LNCAP (cell line): Measurements from ENCODE around the gene NINJ1.

Source experiments
- TF ChIP-seq, protein P1 (sequence below): fragments of 450-650 bp; IDR thresholded peaks from 2 replicates; pipeline ENCODE4 v1.5.1; 2017; ENCODE audit warnings: mild to moderate bottlenecking

Gene NINJ1

DNA sequence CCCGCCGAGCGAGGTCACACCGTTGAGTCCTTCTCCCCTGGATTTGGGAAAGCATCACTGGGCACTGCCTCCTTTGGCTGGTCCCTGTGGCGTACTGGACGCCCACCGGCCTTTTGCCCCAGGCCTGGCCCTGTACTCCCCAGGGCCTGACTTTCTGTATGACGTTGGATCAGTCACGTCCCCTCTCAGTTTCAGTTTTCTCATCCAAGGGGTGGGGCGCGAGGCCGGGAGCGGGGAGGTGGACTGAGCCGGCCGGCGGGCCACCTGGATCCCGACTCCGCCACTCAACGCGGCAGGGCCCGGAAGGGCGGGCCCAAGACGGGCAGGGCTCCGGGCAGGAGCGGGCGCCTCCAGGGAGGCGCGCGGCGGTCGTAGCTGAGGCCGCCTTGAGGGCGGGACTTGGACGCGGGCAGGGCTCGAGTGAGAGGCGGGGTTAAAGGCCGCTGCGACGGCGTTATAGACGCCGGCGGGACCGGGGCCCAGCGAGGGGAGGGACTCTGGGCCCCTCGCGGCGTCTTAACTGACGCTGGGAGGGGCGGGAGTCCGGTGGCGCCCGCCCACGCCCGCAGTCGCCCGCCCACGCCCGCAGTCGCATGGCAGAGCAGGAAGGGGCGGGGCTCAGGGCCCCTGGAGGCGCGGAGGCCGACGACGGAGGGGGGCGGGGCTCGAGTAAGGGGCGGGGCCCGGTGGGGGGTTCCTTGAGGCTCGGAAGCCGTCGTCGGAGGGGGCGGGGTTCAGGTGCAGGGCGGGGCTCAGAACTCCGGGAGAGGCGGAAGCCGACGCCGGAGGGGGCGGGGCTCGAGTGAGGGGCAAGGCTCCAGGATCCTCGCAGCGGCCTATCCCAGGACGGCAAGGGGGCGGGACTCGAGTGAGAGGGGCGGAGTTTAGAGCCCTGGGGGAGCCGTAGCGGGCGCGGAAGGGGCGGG is 38.6 kb downstream of the NINJ1 start:
- TF ChIP-seq, protein P1, sequence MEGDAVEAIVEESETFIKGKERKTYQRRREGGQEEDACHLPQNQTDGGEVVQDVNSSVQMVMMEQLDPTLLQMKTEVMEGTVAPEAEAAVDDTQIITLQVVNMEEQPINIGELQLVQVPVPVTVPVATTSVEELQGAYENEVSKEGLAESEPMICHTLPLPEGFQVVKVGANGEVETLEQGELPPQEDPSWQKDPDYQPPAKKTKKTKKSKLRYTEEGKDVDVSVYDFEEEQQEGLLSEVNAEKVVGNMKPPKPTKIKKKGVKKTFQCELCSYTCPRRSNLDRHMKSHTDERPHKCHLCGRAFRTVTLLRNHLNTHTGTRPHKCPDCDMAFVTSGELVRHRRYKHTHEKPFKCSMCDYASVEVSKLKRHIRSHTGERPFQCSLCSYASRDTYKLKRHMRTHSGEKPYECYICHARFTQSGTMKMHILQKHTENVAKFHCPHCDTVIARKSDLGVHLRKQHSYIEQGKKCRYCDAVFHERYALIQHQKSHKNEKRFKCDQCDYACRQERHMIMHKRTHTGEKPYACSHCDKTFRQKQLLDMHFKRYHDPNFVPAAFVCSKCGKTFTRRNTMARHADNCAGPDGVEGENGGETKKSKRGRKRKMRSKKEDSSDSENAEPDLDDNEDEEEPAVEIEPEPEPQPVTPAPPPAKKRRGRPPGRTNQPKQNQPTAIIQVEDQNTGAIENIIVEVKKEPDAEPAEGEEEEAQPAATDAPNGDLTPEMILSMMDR = no peak

DNA sequence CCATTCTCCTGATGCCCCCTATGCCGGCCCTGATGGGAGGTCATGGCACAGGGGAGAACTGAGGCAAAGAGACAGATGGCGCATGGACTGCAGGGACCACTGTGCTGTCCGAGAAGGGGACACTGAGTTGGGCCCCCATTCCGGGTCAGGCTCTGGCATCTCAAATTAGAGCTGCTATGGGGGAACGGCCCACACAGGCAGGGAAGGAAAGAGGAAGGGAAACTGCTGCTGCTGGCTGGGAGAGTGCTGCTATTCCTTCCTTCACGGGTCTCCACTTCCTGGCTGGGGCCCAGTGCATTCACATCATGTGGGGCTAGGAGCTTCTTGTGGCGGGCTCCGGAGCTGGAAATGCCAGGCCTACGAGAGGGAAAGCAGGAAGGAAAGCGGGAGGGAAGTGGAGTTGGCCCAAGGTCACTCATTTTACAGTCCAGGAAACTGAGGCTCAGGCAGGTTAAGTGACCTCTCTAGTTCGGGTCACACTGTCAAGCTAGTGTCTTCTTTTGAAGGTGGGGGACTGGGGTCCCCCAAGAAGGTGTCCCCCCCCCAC is 39.3 kb downstream of the NINJ1 start:
- TF ChIP-seq, protein P1 = no peak

DNA sequence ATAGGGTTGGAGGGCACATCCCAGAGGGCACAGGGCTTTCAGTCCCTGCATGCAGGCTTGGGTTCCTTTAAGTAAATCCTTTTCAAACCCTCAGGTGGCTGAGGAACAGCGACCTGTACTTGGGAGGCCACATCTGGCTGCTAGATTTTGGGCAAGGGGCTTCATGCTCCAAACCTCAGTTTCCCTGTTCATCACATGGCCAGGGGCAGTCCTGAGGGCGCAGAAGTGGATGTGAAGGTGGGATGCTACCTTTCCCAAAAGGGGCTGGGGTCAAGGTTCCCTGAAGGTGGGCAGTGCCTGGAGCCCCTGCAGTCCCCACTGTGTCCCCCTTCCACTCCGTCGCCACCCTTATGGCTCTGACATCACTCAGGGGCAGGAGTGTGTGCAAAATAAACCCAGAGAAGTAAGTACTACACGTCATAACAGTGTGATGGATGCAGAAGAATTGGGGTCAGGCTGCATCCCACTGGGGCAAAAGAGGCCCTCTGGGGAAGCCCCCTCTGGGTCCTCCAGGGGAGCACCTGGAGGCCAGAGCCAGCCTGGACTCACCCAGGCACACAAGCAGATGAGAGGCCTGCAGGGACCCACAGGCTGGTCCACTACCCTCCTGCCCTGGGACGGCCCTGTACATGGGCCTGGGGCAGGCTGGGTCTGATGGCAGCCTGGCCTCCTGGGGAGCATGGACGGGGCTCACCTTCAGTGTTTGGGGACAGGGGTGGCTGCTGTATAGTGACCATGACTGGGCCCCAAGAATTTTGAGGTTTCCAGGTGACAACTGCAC is 40.0 kb downstream of the NINJ1 start:
- TF ChIP-seq, protein P1 = no peak

DNA sequence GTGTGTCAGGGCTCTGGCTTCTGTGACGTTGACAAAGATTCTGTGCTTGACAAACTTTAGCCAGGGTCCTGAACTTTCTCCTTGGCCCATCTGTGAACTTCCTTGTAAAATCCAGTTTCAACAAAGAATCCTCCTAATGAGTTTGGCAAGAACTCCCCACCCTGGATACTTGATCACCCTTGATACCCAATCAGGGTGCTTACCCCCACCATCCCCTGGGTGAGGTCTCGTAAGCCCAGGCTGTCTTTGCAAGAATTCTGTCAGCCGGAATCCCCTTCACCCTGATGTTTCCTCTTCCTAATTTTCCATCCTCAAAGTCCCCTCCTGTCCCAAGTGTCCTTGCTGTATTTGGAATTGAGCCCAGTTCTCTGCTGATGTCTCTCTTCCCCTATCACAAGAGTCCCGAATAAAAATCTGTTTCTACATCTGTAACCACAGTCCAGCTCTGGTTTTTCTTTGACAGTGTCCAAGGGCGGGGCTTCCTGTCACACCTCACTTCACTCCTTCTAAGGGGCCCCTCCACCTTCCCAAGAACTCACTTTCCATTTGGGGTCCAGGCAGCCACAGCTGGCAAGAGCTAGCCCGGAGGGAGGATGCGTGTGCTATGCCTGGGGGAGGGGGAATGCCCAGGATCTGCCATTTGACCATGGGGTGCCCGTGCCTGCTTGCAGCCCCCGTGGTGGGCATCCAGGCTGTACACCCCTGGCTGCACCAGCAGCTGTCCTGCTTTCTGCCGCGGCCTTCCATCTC is 40.7 kb downstream of the NINJ1 start:
- TF ChIP-seq, protein P1 = no peak

DNA sequence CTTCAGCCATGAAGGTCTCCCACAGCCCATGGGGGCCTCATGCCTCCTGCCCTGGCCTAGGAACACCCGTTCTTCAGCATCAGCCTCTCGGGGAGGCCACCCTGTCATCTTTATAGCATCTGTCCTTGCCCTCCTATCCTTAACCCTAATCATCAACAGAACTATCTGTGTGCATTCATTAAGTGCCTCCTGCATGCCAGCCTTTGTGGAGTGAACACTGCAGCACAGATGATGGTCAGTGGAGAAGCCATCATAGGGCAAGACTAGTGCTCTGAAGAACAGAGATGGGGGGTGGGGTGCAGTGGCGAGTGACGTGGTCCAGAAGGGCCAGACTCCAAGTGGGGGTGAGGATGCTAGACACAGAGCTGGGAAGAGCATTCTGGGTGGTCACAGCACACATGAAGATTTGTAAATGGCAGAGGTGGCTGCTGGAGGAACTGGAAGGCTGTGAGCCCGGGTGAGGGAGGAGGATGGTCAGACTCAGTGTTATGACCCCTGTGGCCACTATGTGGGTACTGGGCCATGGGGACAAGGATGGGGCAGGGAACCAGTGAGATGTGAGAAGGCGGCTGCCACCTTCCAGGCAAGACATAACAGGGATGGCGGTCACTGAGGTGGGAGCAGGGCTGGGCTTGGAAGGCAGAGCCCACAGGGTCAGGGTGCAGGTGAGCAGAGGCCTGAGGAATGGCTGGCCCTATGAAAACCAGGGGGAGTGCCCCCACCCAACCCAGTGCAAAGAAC is 41.6 kb downstream of the NINJ1 start:
- TF ChIP-seq, protein P1 = no peak

DNA sequence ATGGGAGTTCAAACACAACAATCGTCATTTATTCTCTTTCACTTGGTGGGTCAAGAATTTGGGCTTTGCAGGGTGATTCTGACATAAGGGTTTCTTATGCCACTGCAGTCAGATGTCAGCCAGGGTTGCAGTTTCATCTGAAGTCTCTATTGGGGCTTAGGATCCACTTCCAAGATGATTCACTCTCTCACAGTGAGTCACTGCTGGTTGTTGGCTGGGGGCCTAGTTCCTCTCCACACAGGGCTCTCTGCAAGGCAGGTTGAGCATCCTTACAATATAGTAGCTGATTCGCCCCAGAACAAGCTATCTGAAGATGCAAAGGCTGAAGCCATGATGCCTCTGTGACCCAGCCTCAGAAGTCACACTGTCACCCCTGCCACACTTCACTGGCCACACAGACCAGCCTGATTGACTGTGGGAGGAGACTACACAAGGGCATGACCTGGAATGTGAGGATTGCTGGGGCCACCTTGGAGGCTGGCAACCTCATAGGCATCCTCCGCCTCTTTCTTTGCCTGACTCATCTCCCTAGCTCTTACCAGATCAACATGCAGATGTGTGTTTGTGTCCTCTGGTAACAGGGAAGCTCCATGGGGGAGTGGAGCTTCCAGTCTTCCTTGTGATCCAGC is 42.5 kb downstream of the NINJ1 start:
- TF ChIP-seq, protein P1 = no peak
